Nephron progenitor cell (in vitro differentiated cells): ENCODE data around the gene IRS2.

Experiments used
- DNase-seq: peaks from one replicate; pipeline ENCODE4 v3.0.0; 2021
- H3K27ac Mint-ChIP-seq: 2 replicates; pipeline ENCODE4 v1.8.0; 2021; ENCODE audit warnings: mild to moderate bottlenecking, moderate library complexity, mixed read lengths
- H3K27me3 Mint-ChIP-seq: 2 replicates; pipeline ENCODE4 v1.8.0; 2021; ENCODE audit warnings: mild to moderate bottlenecking, low read depth, mixed read lengths; ENCODE audit not compliant: poor library complexity
- H3K36me3 Mint-ChIP-seq: 2 replicates; pipeline ENCODE4 v1.8.0; 2021; ENCODE audit warnings: low read depth, mixed read lengths
- H3K4me1 Mint-ChIP-seq: 2 replicates; pipeline ENCODE4 v1.8.0; 2021; ENCODE audit warnings: mixed read lengths
- H3K4me3 Mint-ChIP-seq: 2 replicates; pipeline ENCODE4 v1.8.0; 2021; ENCODE audit warnings: mild to moderate bottlenecking, moderate library complexity, mixed read lengths
- H3K9me3 Mint-ChIP-seq: 2 replicates; pipeline ENCODE4 v1.8.0; 2021; ENCODE audit warnings: mild to moderate bottlenecking, moderate library complexity, mixed read lengths
- TF ChIP-seq, protein P1 (sequence below): fragments of 200-600 bp; sonication (generic); IDR thresholded peaks from 2 replicates; pipeline ENCODE4 v1.5.0; 2021; ENCODE audit warnings: antibody characterized with exemption

Gene IRS2

DNA sequence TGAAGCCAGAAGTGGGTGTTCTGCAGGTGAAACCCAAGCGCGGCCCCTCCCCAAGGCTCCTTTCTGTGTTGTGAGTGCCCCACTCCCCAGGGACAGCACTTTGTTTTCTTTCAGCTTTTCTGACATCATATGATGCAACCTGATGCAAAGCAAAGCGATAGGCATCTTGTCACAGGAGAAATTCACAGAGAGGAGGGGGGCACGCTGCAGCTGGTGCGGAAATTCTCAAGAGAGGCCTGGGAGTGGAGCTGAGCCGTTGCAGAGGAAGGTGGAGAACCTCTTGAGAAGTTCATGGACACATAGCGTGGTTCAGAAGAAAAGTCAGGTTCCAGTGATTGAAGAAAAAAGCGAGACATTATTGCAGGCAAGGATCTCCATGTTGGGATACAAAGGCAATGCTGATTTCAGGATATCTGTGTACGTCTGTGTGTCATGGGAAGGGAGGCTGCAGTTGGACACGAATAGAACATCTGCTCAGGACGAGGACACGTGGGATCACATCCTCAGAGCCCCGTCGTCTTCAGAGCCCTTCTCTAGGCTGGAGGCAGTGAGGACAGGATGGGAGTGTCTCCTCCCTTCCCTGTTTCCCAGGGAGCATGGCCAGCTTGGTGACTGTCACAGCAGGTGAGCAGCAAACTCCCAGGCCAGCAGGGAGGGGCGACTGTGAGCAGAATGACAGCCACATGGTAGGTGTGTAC is 79.2 kb downstream of the IRS2 start:
- Mint-ChIP-seq H3K9me3 (peaks cover 41% of the 10 kb centered on the region), H3K4me3 (no peak overlapping the region), H3K27me3 (peaks cover 4% of the 10 kb centered on the region), H3K4me1 (peaks cover 21% of the 10 kb centered on the region), H3K27ac (peak overlapping the region; percentile 16), H3K36me3 (peaks cover 14% of the 10 kb centered on the region)
- TF ChIP-seq, protein P1, sequence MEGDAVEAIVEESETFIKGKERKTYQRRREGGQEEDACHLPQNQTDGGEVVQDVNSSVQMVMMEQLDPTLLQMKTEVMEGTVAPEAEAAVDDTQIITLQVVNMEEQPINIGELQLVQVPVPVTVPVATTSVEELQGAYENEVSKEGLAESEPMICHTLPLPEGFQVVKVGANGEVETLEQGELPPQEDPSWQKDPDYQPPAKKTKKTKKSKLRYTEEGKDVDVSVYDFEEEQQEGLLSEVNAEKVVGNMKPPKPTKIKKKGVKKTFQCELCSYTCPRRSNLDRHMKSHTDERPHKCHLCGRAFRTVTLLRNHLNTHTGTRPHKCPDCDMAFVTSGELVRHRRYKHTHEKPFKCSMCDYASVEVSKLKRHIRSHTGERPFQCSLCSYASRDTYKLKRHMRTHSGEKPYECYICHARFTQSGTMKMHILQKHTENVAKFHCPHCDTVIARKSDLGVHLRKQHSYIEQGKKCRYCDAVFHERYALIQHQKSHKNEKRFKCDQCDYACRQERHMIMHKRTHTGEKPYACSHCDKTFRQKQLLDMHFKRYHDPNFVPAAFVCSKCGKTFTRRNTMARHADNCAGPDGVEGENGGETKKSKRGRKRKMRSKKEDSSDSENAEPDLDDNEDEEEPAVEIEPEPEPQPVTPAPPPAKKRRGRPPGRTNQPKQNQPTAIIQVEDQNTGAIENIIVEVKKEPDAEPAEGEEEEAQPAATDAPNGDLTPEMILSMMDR: no peak
- DNase-seq: peak; percentile 10

DNA sequence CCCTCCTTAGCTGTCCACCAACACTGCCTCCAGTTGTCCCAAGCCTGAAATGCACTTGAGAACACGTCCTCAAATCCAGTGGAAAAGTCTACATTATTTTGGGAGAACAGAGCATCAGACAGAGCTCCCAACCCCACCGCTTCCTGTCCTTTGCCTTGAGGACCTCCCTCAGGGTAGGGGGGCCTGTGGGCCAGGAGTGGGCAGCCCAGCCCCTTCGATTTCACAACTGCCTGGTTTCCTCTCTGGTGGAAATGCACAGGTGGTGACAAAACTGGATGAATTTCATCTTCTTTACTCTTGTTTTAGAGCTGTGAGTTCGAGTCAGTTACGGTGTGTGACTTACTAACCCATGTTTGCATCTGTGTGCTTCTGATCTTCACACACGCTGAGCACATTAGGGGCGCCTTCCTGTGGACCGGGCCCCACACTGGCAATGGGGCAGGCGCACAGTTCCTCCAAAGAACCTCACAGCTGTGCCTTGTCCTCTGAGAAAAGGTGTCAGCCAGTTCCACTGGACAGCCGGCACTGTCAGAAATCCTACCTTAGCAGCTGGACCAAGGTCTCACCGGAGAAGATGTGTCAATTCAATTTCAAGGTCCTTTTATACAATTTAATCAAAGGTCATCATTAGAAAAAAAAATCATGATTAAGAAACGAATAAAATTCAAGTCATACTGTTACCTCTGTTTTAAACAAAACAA is 80.2 kb downstream of the IRS2 start:
- no peak for DNase-seq
- Mint-ChIP-seq H3K4me3 (no peak overlapping the region), H3K36me3 (peaks cover 14% of the 10 kb centered on the region), H3K27ac (no peak overlapping the region), H3K27me3 (peaks cover 4% of the 10 kb centered on the region), H3K9me3 (peaks cover 41% of the 10 kb centered on the region), H3K4me1 (peaks cover 17% of the 10 kb centered on the region)
- TF ChIP-seq, protein P1: no peak

DNA sequence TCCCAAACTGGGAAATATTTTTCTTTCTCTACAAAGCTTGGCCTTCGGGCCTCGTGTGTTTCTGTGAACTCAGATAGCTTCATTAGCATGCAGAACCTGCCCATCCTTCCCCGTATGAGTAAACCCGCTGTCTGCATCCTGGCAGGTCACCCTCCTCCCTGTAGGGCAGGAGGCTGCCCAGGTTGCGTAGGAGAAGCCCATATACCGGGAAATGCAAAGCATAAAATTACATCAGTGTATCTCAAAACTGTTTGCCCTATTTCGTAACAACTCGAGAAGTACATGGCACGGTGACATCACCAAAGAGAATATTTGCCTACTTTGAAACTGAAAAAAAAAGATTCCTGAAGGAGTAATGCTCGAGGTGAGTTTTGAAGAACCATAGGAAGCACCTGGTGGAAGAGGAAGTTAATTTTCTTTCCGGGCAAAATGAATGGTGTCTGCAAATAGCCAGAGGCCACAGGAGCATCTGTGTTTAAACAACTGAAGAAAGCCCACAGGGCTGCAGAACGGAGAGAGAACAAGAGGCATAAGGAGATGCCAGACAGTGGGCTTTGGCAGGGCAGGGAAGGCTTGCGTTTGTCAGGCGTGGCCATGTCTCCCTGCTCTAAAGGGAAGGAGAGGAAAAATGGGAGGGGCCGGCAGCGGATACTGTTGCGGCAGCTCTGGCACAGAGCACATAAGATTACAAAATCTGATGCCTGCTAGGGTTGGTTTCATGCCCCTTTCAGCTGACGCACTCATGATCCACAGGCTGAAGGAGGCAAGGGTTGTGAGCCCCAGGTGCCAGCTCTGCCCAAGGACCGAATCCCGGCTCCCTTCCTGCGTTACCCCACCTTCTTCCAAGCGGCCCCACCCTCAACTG is 81.4 kb downstream of the IRS2 start:
- Mint-ChIP-seq H3K9me3 (peaks cover 36% of the 10 kb centered on the region), H3K27ac (peak overlapping the region; percentile 33), H3K4me1 (peaks cover 29% of the 10 kb centered on the region), H3K27me3 (no peaks in the 10 kb centered on the region), H3K36me3 (peaks cover 14% of the 10 kb centered on the region), H3K4me3 (no peak overlapping the region)
- TF ChIP-seq, protein P1: no peak
- DNase-seq: no peak

DNA sequence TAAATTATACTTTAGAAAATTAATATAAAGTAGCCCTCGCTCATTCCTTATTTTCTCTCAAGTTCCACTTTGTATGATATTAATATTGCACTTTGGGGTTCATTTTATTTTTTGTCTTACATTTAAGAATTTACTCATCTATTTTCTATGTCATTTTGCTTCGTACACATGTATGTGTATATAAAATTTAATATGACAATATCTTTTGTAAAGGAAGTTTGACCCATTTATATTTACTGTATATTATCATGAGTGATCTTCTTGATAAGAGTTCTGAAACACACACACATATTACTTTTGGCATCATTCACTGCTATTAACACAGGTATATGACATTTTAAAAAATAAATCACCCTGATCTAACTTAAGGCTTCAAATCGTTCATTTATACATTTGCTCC is 83.1 kb downstream of the IRS2 start:
- Mint-ChIP-seq H3K27me3 (no peaks in the 10 kb centered on the region), H3K4me3 (no peak overlapping the region), H3K27ac (no peak overlapping the region), H3K4me1 (peaks cover 32% of the 10 kb centered on the region), H3K9me3 (peaks cover 23% of the 10 kb centered on the region), H3K36me3 (peaks cover 10% of the 10 kb centered on the region)
- TF ChIP-seq, protein P1: no peak
- no peak for DNase-seq
